GM12878 (cell line): ENCODE measurements around the gene PPP1R11.

ENCODE experiments used
- ATF3 ChIP-seq: IDR thresholded peaks from 2 replicates; pipeline ENCODE4 v1.6.1; 2011; ENCODE audit warnings: low read depth, mild to moderate bottlenecking, low read length, moderate library complexity, borderline replicate concordance; ENCODE audit errors: extremely low read depth
- CTCF ChIP-seq, 3 experiments: IDR thresholded peaks in 2 of 3; conservative IDR thresholded peaks in 1 of 3; 2 replicates each; pipeline ENCODE4 v1.5.1; 2011; ENCODE audit warnings: low read depth in 3 of 3, low read length in 3 of 3, mild to moderate bottlenecking in 3 of 3, control low read depth in 2 of 3, moderate library complexity in 2 of 3, inconsistent platforms in 1 of 3, mixed read lengths in 1 of 3; ENCODE audit not compliant: control insufficient read depth in 2 of 3, insufficient read depth in 1 of 3; ENCODE audit errors: extremely low read depth in 1 of 3
- DPF2 ChIP-seq: fragments of 450-650 bp; IDR thresholded peaks from 2 replicates; pipeline ENCODE4 v1.6.1; 2017; ENCODE audit warnings: mild to moderate bottlenecking
- E2F8 ChIP-seq: fragments of 450-650 bp; IDR thresholded peaks from 2 replicates; pipeline ENCODE4 v1.6.1; 2018; ENCODE audit warnings: mild to moderate bottlenecking, low read depth, moderate library complexity; ENCODE audit not compliant: partially characterized antibody
- EGR1 ChIP-seq, 2 experiments: IDR thresholded peaks; 1 replicate in 1 of 2; 2 replicates in 1 of 2; pipeline ENCODE4 v1.6.1; 2011 to 2012; ENCODE audit warnings: low read depth in 2 of 2, low read length in 2 of 2, borderline replicate concordance in 1 of 2, mild to moderate bottlenecking in 1 of 2, moderate library complexity in 1 of 2
- PAX5 ChIP-seq: IDR thresholded peaks from 2 replicates; pipeline ENCODE4 v1.6.1; 2011; ENCODE audit warnings: low read depth, low read length, borderline replicate concordance
- POLR2A ChIP-seq: IDR thresholded peaks from 2 replicates; pipeline ENCODE4 v1.6.1; 2011; ENCODE audit warnings: low read depth, mild to moderate bottlenecking, low read length
- RAD21 ChIP-seq: IDR thresholded peaks from 2 replicates; pipeline ENCODE4 v1.6.1; 2011; ENCODE audit warnings: mild to moderate bottlenecking, low read depth, low read length, moderate library complexity; ENCODE audit not compliant: insufficient read depth
- SMC3 ChIP-seq: IDR thresholded peaks from 2 replicates; pipeline ENCODE4 v1.6.1; 2011; ENCODE audit warnings: low read length, improper control_type of control experiment, borderline replicate concordance
- SUPT20H ChIP-seq: IDR thresholded peaks from 2 replicates; pipeline ENCODE4 v1.6.1; 2011; ENCODE audit warnings: low read depth, mild to moderate bottlenecking, low read length, moderate library complexity, borderline replicate concordance; ENCODE audit not compliant: control insufficient read depth
- TCF12 ChIP-seq: IDR thresholded peaks from 2 replicates; pipeline ENCODE4 v1.6.1; 2011; ENCODE audit warnings: low read depth, mild to moderate bottlenecking, low read length
- USF2 ChIP-seq: IDR thresholded peaks from 2 replicates; pipeline ENCODE4 v1.6.1; 2011; ENCODE audit warnings: low read depth, low read length, improper control_type of control experiment, borderline replicate concordance
- YBX1 ChIP-seq: fragments of 450-650 bp; IDR thresholded peaks from 2 replicates; pipeline ENCODE4 v1.6.1; 2016; ENCODE audit warnings: antibody characterized with exemption
- ZSCAN29 ChIP-seq: fragments of 450-650 bp; IDR thresholded peaks from 2 replicates; pipeline ENCODE4 v1.6.1; 2017; ENCODE audit warnings: mild to moderate bottlenecking, moderate library complexity

GRCh38 chr6:30066082-30066481 is 916 bp upstream of the PPP1R11 start:
- TF ChIP-seq ATF3 (no peak), CTCF (IDR thresholded peaks at IDR 0.05 in 2 of 3, conservative IDR thresholded peaks at IDR 0.05 in 1 of 3; ENCODE audit: control insufficient read depth in 2 of 3, extremely low read depth in 1 of 3, insufficient read depth in 1 of 3, low read depth in 3 of 3, low read length in 3 of 3) (no peak), POLR2A (no peak), E2F8 (no peak), SMC3 (no peak), EGR1 (IDR thresholded peaks at IDR 0.05; ENCODE audit: borderline replicate concordance in 1 of 2, low read depth in 2 of 2, low read length in 2 of 2) (no peak), TCF12 (no peak), DPF2 (no peak), RAD21 (no peak), PAX5 (no peak), USF2 (no peak), ZSCAN29 (no peak), SUPT20H (no peak), YBX1 (no peak)
